ENCODE data around the gene SERP2. TPM values are rescaled to one million over a fixed set of nuclear protein-coding genes. Genes with fewer than 3 reads are reported as not detected.

SERP2 gene
- total and polyA plus RNA-seq, 10 donors: 0.38 to 3.7 (median 1.1) TPM; not detected in 3

- WGBS, 5 donors: 75 to 85% (median 81%) methylated on average over 15 of the region's 15 CpGs
- H3K36me3 ChIP-seq: no peaks in the 10 kb centered on the region
- H3K27me3 ChIP-seq (replicated peaks in 1 of 7): peaks cover 0 to 33% (median 0%) of the 10 kb centered on the region in 7 donors
- no peak overlapping the region for H3K4me3 ChIP-seq
- H3K27ac ChIP-seq: no peak overlapping the region
- no peak for DNase-seq
- H3K9me3 ChIP-seq: no peaks in the 10 kb centered on the region
- intact Hi-C loops (cut with DNase I; ENCODE audit: low total_unique reads): no loop called here
- H3K4me1 ChIP-seq: peaks cover 0 to 10% (median 2%) of the 10 kb centered on the region in 6 donors
- TF ChIP-seq POLR2AphosphoS5 (IDR thresholded peaks at IDR 0.05): no peak
- TF ChIP-seq CTCF (IDR thresholded peaks at IDR 0.05 in 8 of 11, conservative IDR thresholded peaks at IDR 0.05 in 3 of 11): no peak
- TF ChIP-seq POLR2A (IDR thresholded peaks at IDR 0.05): no peak
Measured at GRCh38 chr13:44404261-44405132, 30.9 kb downstream of the SERP2 start.

GRCh38 chr13:44406617-44407016 lies 33.0 kb downstream of the SERP2 start:
- intact Hi-C loops (cut with DNase I; ENCODE audit: low total_unique reads): no loop called here
- WGBS, 5 donors: 29 to 40% (median 33%) methylated on average over 5 of the region's 5 CpGs
- peaks cover 0 to 10% (median 2%) of the 10 kb centered on the region in 6 donors for H3K4me1 ChIP-seq
- H3K36me3 ChIP-seq: no peaks in the 10 kb centered on the region
- no peak overlapping the region for H3K27ac ChIP-seq
- no peak overlapping the region for H3K4me3 ChIP-seq
- H3K9me3 ChIP-seq: no peaks in the 10 kb centered on the region
- peaks cover 0 to 34% (median 0%) of the 10 kb centered on the region in 7 donors for H3K27me3 ChIP-seq (replicated peaks in 1 of 7)
- no peak for DNase-seq
- TF ChIP-seq CTCF (IDR thresholded peaks at IDR 0.05 in 8 of 11, conservative IDR thresholded peaks at IDR 0.05 in 3 of 11) (no peak), POLR2A (IDR thresholded peaks at IDR 0.05) (no peak), POLR2AphosphoS5 (IDR thresholded peaks at IDR 0.05) (peak in 1 of 3 donors; percentile 77)

GRCh38 chr13:44407379-44407778 lies 33.8 kb downstream of the SERP2 start:
- no peak overlapping the region for H3K4me3 ChIP-seq
- no peak for DNase-seq
- no peak overlapping the region for H3K27ac ChIP-seq
- H3K36me3 ChIP-seq: no peaks in the 10 kb centered on the region
- intact Hi-C loops (cut with DNase I; ENCODE audit: low total_unique reads): no loop called here
- no peaks in the 10 kb centered on the region for H3K9me3 ChIP-seq
- TF ChIP-seq POLR2A (IDR thresholded peaks at IDR 0.05): no peak
- no peak for TF ChIP-seq CTCF (IDR thresholded peaks at IDR 0.05 in 8 of 11, conservative IDR thresholded peaks at IDR 0.05 in 3 of 11)
- no peak for TF ChIP-seq POLR2AphosphoS5 (IDR thresholded peaks at IDR 0.05)
- peaks cover 0 to 34% (median 0%) of the 10 kb centered on the region in 7 donors for H3K27me3 ChIP-seq (replicated peaks in 1 of 7)
- H3K4me1 ChIP-seq: peaks cover 0 to 11% (median 2%) of the 10 kb centered on the region in 6 donors
- WGBS, 5 donors: 60 to 94% (median 82%) methylated on average over 3 of the region's 3 CpGs

GRCh38 chr13:44407891-44408290 lies 34.3 kb downstream of the SERP2 start:
- Histone ChIP-seq H3K27ac (no peak overlapping the region), H3K36me3 (no peaks in the 10 kb centered on the region), H3K9me3 (no peaks in the 10 kb centered on the region), H3K4me3 (no peak overlapping the region), H3K27me3 (replicated peaks in 1 of 7) (peaks cover 0 to 34% (median 0%) of the 10 kb centered on the region in 7 donors), H3K4me1 (peaks cover 0 to 16% (median 2%) of the 10 kb centered on the region in 6 donors)
- DNase-seq: no peak
- intact Hi-C loops (cut with DNase I; ENCODE audit: low total_unique reads): no loop called here
- TF ChIP-seq POLR2A (IDR thresholded peaks at IDR 0.05) (no peak), POLR2AphosphoS5 (IDR thresholded peaks at IDR 0.05) (no peak), CTCF (IDR thresholded peaks at IDR 0.05 in 8 of 11, conservative IDR thresholded peaks at IDR 0.05 in 3 of 11) (no peak)
- WGBS, 5 donors: 91 to 97% (median 95%) methylated on average over 7 of the region's 7 CpGs

Measured in spleen (tissue), 11 donors.